ENCODE data around the gene AP2M1. TPM values are rescaled to one million over a fixed set of nuclear protein-coding genes. Genes with fewer than 3 reads are reported as not detected.

Gene AP2M1
- total and polyA plus RNA-seq, 4 donors, result 71.9 to 200 (median 135) TPM

DNA sequence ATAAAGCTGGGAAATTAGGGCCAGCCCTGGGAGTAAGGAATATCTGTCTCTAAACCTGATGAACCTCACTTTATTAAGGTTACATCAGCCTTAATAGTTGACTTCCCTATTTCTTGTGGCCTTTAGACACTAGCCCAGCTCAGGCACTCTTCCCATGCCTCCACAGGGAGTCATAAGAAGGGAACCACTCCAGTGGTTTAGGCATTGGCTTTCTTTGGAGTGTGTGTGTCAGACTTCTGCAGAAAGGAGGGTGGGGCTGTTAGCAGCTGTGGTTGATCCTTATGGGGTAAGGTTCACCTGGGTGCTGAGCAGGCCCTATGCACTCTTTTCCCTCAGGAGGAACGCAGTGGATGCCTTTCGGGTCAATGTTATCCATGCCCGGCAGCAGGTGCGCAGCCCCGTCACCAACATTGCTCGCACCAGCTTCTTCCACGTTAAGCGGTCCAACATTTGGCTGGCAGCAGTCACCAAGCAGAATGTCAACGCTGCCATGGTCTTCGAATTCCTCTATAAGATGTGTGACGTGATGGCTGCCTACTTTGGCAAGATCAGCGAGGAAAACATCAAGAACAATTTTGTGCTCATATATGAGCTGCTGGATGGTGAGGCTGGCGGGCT is 4.0 kb downstream of the AP2M1 start:
- DNase-seq (ENCODE audit: low spot score), result no peak
- H3K9ac ChIP-seq (ENCODE audit: low read depth in 1 of 2, low read length in 2 of 2), result no peak overlapping the region
- TF ChIP-seq HNF4G (IDR thresholded peaks at IDR 0.05), result no peak
- no peak for TF ChIP-seq ZBTB33 (IDR thresholded peaks at IDR 0.05)
- no peak for TF ChIP-seq ATF3 (IDR thresholded peaks at IDR 0.05)
- no peak for TF ChIP-seq RAD21 (IDR thresholded peaks at IDR 0.05)
- no peak for TF ChIP-seq HNF4A (conservative IDR thresholded peaks at IDR 0.05)
- TF ChIP-seq FOXA1 (IDR thresholded peaks at IDR 0.05), result no peak
- no peak for TF ChIP-seq TAF1 (conservative IDR thresholded peaks at IDR 0.05)
- TF ChIP-seq, protein P1, sequence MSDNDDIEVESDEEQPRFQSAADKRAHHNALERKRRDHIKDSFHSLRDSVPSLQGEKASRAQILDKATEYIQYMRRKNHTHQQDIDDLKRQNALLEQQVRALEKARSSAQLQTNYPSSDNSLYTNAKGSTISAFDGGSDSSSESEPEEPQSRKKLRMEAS (IDR thresholded peaks at IDR 0.05), result no peak
- TF ChIP-seq NR2F2 (IDR thresholded peaks at IDR 0.05), result no peak
- TF ChIP-seq JUND (IDR thresholded peaks at IDR 0.05), result no peak
- no peak for TF ChIP-seq FOXA2 (IDR thresholded peaks at IDR 0.05)
- no peak for TF ChIP-seq EGR1 (IDR thresholded peaks at IDR 0.05; ENCODE audit: low read depth in 2 of 2)
- no peak for TF ChIP-seq YY1 (IDR thresholded peaks at IDR 0.05)
- no peak for TF ChIP-seq GABPA (IDR thresholded peaks at IDR 0.05 in 1 of 2, conservative IDR thresholded peaks at IDR 0.05 in 1 of 2)
- no peak for TF ChIP-seq RXRA (IDR thresholded peaks at IDR 0.05)
- no peak for TF ChIP-seq SP1 (IDR thresholded peaks at IDR 0.05)
- no peak for TF ChIP-seq CTCF (IDR thresholded peaks at IDR 0.05; ENCODE audit: low read depth, low read length, missing input control)
- TF ChIP-seq, protein P2, sequence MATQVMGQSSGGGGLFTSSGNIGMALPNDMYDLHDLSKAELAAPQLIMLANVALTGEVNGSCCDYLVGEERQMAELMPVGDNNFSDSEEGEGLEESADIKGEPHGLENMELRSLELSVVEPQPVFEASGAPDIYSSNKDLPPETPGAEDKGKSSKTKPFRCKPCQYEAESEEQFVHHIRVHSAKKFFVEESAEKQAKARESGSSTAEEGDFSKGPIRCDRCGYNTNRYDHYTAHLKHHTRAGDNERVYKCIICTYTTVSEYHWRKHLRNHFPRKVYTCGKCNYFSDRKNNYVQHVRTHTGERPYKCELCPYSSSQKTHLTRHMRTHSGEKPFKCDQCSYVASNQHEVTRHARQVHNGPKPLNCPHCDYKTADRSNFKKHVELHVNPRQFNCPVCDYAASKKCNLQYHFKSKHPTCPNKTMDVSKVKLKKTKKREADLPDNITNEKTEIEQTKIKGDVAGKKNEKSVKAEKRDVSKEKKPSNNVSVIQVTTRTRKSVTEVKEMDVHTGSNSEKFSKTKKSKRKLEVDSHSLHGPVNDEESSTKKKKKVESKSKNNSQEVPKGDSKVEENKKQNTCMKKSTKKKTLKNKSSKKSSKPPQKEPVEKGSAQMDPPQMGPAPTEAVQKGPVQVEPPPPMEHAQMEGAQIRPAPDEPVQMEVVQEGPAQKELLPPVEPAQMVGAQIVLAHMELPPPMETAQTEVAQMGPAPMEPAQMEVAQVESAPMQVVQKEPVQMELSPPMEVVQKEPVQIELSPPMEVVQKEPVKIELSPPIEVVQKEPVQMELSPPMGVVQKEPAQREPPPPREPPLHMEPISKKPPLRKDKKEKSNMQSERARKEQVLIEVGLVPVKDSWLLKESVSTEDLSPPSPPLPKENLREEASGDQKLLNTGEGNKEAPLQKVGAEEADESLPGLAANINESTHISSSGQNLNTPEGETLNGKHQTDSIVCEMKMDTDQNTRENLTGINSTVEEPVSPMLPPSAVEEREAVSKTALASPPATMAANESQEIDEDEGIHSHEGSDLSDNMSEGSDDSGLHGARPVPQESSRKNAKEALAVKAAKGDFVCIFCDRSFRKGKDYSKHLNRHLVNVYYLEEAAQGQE (IDR thresholded peaks at IDR 0.05), result no peak
- H3K27ac ChIP-seq (ENCODE audit: low read depth in 1 of 2, low read length in 2 of 2), result no peak overlapping the region
- peaks cover 20 to 62% (median 41%) of the 10 kb centered on the region in 4 donors for H3K36me3 ChIP-seq (ENCODE audit: control insufficient read depth in 4 of 4, insufficient read depth in 3 of 4, low read depth in 1 of 4, low read length in 3 of 4)
- peaks cover 6 to 29% (median 19%) of the 10 kb centered on the region in 4 donors for H3K4me1 ChIP-seq (ENCODE audit: control insufficient read depth in 4 of 4, insufficient read depth in 4 of 4, low read length in 3 of 4)
- no peaks in the 10 kb centered on the region for H3K9me3 ChIP-seq (ENCODE audit: control insufficient read depth in 4 of 4, low read length in 3 of 4)
- H3K27me3 ChIP-seq (ENCODE audit: control insufficient read depth in 4 of 4, insufficient read depth in 4 of 4, low read length in 3 of 4), result no peaks in the 10 kb centered on the region
- 96% methylated on average over 13 of the region's 13 CpGs for whole genome bisulfite sequencing
- no peak overlapping the region for H3K4me3 ChIP-seq (ENCODE audit: low read depth in 1 of 3, low read length in 3 of 3)
